ENCODE data around the gene DTX3. TPM values are rescaled to one million over a fixed set of nuclear protein-coding genes. Genes with fewer than 3 reads are reported as not detected.
"Not testable (repeated sequence)": the region's sequence is repeated elsewhere in the genome, so short reads cannot be mapped to it uniquely, and the experiment has no call there.

DTX3 gene
- total RNA-seq = 10 to 100 TPM in 1 of 4 donors, 1 to 10 TPM in 3; 3.5 to 13.8 (median 6.8) TPM

GRCh38 chr12:57604454-57604991 is at the start of gene DTX3:
TSS of gene DTX3 (plus strand) at chr12:57604824. CDS start at chr12:57606518, 1,694 bp downstream.
- no peak for DNase-seq
- no peaks in the 10 kb centered on the region for H3K9me3 ChIP-seq
- in situ Hi-C loops (cut with MboI; ENCODE audit: low sequenced_read_pairs in 4 of 4) = no loop called here
- no peaks in the 10 kb centered on the region for H3K4me1 ChIP-seq
- no peak for TF ChIP-seq POLR2A (IDR thresholded peaks at IDR 0.05)
- TF ChIP-seq, protein P1, sequence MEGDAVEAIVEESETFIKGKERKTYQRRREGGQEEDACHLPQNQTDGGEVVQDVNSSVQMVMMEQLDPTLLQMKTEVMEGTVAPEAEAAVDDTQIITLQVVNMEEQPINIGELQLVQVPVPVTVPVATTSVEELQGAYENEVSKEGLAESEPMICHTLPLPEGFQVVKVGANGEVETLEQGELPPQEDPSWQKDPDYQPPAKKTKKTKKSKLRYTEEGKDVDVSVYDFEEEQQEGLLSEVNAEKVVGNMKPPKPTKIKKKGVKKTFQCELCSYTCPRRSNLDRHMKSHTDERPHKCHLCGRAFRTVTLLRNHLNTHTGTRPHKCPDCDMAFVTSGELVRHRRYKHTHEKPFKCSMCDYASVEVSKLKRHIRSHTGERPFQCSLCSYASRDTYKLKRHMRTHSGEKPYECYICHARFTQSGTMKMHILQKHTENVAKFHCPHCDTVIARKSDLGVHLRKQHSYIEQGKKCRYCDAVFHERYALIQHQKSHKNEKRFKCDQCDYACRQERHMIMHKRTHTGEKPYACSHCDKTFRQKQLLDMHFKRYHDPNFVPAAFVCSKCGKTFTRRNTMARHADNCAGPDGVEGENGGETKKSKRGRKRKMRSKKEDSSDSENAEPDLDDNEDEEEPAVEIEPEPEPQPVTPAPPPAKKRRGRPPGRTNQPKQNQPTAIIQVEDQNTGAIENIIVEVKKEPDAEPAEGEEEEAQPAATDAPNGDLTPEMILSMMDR (IDR thresholded peaks at IDR 0.05 in 4 of 5, conservative IDR thresholded peaks at IDR 0.05 in 1 of 5) = no peak
- H3K4me3 ChIP-seq = peak within 1 kb of the TSS; percentile 48 to 58 (median 53)
- intact Hi-C loops (cut with DNase I; ENCODE audit: low total_unique reads) = no loop called here
- peaks cover 13 to 34% (median 23%) of the 10 kb centered on the region in 3 donors for H3K27me3 ChIP-seq
- H3K36me3 ChIP-seq = peaks cover 0 to 13% of the 10 kb centered on the region in 2 donors
- peak within 1 kb of the TSS; percentile 65 to 81 (median 74) for H3K27ac ChIP-seq
- ATAC-seq = no peak

- no peak for ATAC-seq
- no peak overlapping the region for H3K27ac ChIP-seq
- H3K27me3 ChIP-seq = peaks cover 10 to 17% (median 14%) of the 10 kb centered on the region in 3 donors
- in situ Hi-C loops (cut with MboI; ENCODE audit: low sequenced_read_pairs in 4 of 4) (no loop called here), intact Hi-C loops (cut with DNase I; ENCODE audit: low total_unique reads) (no loop called here)
- H3K36me3 ChIP-seq = no peaks in the 10 kb centered on the region
- H3K4me1 ChIP-seq = peaks cover 0 to 3% of the 10 kb centered on the region in 2 donors
- DNase-seq = no peak
- no peak overlapping the region for H3K4me3 ChIP-seq
- no peak for TF ChIP-seq POLR2A (IDR thresholded peaks at IDR 0.05)
- TF ChIP-seq, protein P1 (IDR thresholded peaks at IDR 0.05 in 4 of 5, conservative IDR thresholded peaks at IDR 0.05 in 1 of 5) = no peak
- no peaks in the 10 kb centered on the region for H3K9me3 ChIP-seq
Observed at GRCh38 chr12:57554897-57555296, 49.7 kb upstream of the DTX3 start.

- intact Hi-C loops (cut with DNase I; ENCODE audit: low total_unique reads) = no loop called here
Observed at GRCh38 chr12:57558864-57559263, 45.8 kb upstream of the DTX3 start.

DNA sequence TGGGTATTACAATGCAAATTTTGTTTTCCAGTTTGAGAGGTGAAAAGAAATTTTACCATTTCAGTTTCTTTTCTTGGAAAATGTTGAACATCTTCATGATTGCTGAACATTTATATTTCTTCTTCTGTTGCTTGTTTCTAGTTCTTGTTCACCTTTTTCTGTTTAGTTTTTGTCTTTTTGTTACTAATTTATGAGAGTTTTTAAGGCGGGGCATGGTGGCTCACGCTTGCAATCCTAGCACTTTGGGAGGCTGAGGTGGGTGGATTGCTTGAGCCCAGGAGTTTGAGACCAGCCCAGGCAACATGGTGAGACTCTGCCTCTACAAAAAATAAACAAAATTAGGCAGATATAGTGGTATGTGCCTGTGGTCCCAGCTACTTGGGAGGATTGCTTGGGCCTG is 44.1 kb upstream of the DTX3 start:
- Histone ChIP-seq H3K4me1 (no peaks in the 10 kb centered on the region), H3K27ac (no peak overlapping the region), H3K36me3 (no peaks in the 10 kb centered on the region), H3K4me3 (no peak overlapping the region), H3K27me3 (peaks cover 0 to 7% (median 0%) of the 10 kb centered on the region in 3 donors), H3K9me3 (no peaks in the 10 kb centered on the region)
- DNase-seq (no peak), ATAC-seq (no peak)
- intact Hi-C loops (cut with DNase I; ENCODE audit: low total_unique reads) (no loop called here), in situ Hi-C loops (cut with MboI; ENCODE audit: low sequenced_read_pairs in 4 of 4) (no loop called here)
- no peak for TF ChIP-seq POLR2A (IDR thresholded peaks at IDR 0.05)
- TF ChIP-seq, protein P1 (IDR thresholded peaks at IDR 0.05 in 4 of 5, conservative IDR thresholded peaks at IDR 0.05 in 1 of 5) = no peak

More at GRCh38 chr12:57558864-57559263, 45.8 kb upstream of the DTX3 start:
- no peaks in the 10 kb centered on the region for H3K36me3 ChIP-seq
- ATAC-seq (no peak), DNase-seq (no peak)
- no peaks in the 10 kb centered on the region for H3K4me1 ChIP-seq
- no peak overlapping the region for H3K4me3 ChIP-seq
- H3K9me3 ChIP-seq = no peaks in the 10 kb centered on the region
- peaks cover 0 to 7% (median 0%) of the 10 kb centered on the region in 3 donors for H3K27me3 ChIP-seq
- TF ChIP-seq, protein P1 (IDR thresholded peaks at IDR 0.05 in 4 of 5, conservative IDR thresholded peaks at IDR 0.05 in 1 of 5) = no peak
- no peak for TF ChIP-seq POLR2A (IDR thresholded peaks at IDR 0.05)
- in situ Hi-C loops (cut with MboI; ENCODE audit: low sequenced_read_pairs in 4 of 4) = no loop called here
- no peak overlapping the region for H3K27ac ChIP-seq

DNA sequence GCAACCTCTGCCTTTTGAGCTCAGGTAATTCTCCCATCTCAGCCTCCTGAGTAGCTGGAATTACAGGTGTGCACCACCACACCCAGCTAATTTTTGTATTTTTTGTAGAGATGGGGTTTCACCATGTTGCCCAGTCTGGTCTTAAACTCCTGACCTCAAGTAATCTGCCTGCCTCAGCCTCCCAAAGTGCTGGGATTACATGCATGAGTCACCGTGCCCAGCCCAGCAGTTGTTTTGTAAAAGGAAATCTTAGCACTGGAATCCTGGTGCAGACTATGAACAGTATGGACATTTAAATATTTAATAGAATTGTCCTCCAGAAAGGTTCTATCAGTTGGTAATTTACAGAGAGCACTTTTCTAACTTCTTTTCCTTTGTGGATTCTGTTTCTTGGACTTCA is 43.5 kb upstream of the DTX3 start:
- H3K4me3 ChIP-seq; H3K27me3 ChIP-seq; ATAC-seq; in situ Hi-C loops (cut with MboI; ENCODE audit: low sequenced_read_pairs in 4 of 4); H3K9me3 ChIP-seq; DNase-seq; H3K4me1 ChIP-seq; intact Hi-C loops (cut with DNase I; ENCODE audit: low total_unique reads); H3K36me3 ChIP-seq; H3K27ac ChIP-seq: not testable (repeated sequence)

Measured in gastrocnemius medialis (tissue), 4 donors.